Duodenal mucosa (tissue), 2 donors: Measurements from ENCODE around the gene CSRP2.

ENCODE experiments used
- H3K27ac ChIP-seq: one replicate; pipeline ENCODE4 v1.7.0; 2013; ENCODE audit warnings: low read depth, low read length
- H3K27me3 ChIP-seq, 2 donors: one replicate each; pipeline ENCODE4 v1.7.0; 2013; ENCODE audit warnings: low read length in 2 of 2, control low read depth in 1 of 2; ENCODE audit not compliant: insufficient read depth in 2 of 2, control insufficient read depth in 1 of 2
- H3K36me3 ChIP-seq, 2 donors: one replicate each; pipeline ENCODE4 v1.7.0; 2013; ENCODE audit warnings: low read length in 2 of 2, control low read depth in 1 of 2; ENCODE audit not compliant: insufficient read depth in 2 of 2, control insufficient read depth in 1 of 2
- H3K4me1 ChIP-seq, 2 donors: one replicate each; pipeline ENCODE4 v1.7.0; 2013; ENCODE audit warnings: low read length in 2 of 2, control low read depth in 1 of 2; ENCODE audit not compliant: insufficient read depth in 2 of 2, control insufficient read depth in 1 of 2
- H3K4me3 ChIP-seq, 2 donors: one replicate each; pipeline ENCODE4 v1.7.0; 2013; ENCODE audit warnings: low read length in 2 of 2, low read depth in 1 of 2
- H3K9ac ChIP-seq, 2 donors: one replicate each; pipeline ENCODE4 v1.7.0; 2013; ENCODE audit warnings: low read length in 2 of 2, low read depth in 1 of 2
- H3K9me3 ChIP-seq, 2 donors: one replicate each; pipeline ENCODE4 v1.7.0; 2013; ENCODE audit warnings: low read length in 2 of 2, control low read depth in 1 of 2; ENCODE audit not compliant: control insufficient read depth in 1 of 2

Gene CSRP2

DNA sequence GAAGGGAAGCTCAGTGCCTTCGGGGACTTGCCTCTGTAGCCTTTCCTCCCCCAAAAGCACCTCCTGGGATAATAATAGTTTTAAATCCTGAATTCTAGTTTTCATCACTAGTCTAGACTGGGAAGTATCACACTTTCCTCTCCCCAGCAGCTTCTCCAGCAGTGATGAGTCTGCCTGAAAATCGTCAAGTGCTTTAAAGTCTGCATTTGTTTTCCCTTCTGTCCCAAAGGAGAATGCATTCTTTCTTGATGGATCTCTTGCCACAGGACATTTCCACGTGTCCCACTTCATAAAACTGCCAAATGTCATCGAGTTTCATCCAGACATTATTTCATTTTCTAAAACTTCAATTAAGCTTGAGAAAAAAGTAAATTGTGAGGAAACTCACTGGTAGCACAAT lies 15.0 kb downstream of the CSRP2 start:
- H3K9me3 ChIP-seq: no peaks in the 10 kb centered on the region
- H3K9ac ChIP-seq: no peak overlapping the region
- H3K4me1 ChIP-seq: no peaks in the 10 kb centered on the region
- no peaks in the 10 kb centered on the region for H3K36me3 ChIP-seq
- H3K27ac ChIP-seq: no peak overlapping the region
- no peak overlapping the region for H3K4me3 ChIP-seq
- H3K27me3 ChIP-seq: no peaks in the 10 kb centered on the region

DNA sequence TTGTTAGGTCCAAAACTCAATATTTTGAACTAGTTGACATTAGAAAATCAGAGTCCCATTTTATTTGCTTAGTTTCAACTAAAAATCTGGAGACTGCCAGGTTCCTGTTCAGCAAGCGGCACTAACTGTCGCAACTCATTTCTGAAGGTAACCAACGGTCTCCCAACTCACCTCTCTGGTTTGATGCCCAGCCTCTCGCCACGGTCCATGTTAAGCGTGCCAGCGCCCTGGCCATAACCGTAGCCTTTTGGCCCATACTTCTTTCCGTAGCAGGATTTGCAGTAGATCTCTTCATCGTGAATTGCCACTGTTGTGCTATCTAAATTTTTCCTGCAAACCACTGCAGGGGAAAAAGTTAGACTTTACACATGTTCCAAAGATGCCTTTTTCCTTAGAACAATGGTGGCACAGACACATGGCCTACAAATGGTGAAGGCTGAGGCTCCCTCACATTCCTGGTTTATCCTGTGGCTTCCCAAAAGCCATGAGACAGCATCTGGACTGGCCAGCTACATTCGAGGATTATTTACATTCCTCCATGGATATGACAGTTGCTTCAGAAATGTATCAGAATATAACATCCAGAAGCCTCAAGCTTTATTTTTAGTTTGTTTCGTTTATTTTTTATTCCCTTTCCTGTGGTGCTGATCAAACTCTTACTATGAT lies 15.7 kb downstream of the CSRP2 start:
- Histone ChIP-seq H3K27ac (no peak overlapping the region), H3K4me3 (no peak overlapping the region), H3K9ac (no peak overlapping the region), H3K9me3 (no peaks in the 10 kb centered on the region), H3K4me1 (no peaks in the 10 kb centered on the region), H3K36me3 (no peaks in the 10 kb centered on the region), H3K27me3 (no peaks in the 10 kb centered on the region)

- H3K4me3 ChIP-seq: no peak overlapping the region
- H3K27me3 ChIP-seq: no peaks in the 10 kb centered on the region
- no peaks in the 10 kb centered on the region for H3K4me1 ChIP-seq
- H3K9ac ChIP-seq: no peak overlapping the region
- peaks cover 0 to 10% of the 10 kb centered on the region in 2 donors for H3K36me3 ChIP-seq
- peaks cover 3 to 4% of the 10 kb centered on the region in 2 donors for H3K9me3 ChIP-seq
- H3K27ac ChIP-seq: no peak overlapping the region
These were observed 18.6 kb downstream of the CSRP2 start for GRCh38 chr12:76860256-76860655.

GRCh38 chr12:76859611-76860010 lies 19.2 kb downstream of the CSRP2 start:
- H3K27me3 ChIP-seq: no peaks in the 10 kb centered on the region
- H3K36me3 ChIP-seq: peaks cover 0 to 12% of the 10 kb centered on the region in 2 donors
- H3K4me1 ChIP-seq: no peaks in the 10 kb centered on the region
- peaks cover 3 to 4% of the 10 kb centered on the region in 2 donors for H3K9me3 ChIP-seq
- no peak overlapping the region for H3K9ac ChIP-seq
- no peak overlapping the region for H3K27ac ChIP-seq
- no peak overlapping the region for H3K4me3 ChIP-seq

- H3K27me3 ChIP-seq: no peaks in the 10 kb centered on the region
- H3K27ac ChIP-seq: no peak overlapping the region
These were observed 22.7 kb downstream of the CSRP2 start for GRCh38 chr12:76856018-76856644.

GRCh38 chr12:76855271-76855670 lies 23.5 kb downstream of the CSRP2 start:
- Histone ChIP-seq H3K4me3 (no peak overlapping the region), H3K9ac (no peak overlapping the region), H3K27ac (no peak overlapping the region), H3K9me3 (peaks cover 3 to 4% of the 10 kb centered on the region in 2 donors), H3K4me1 (no peaks in the 10 kb centered on the region), H3K27me3 (no peaks in the 10 kb centered on the region), H3K36me3 (peaks cover 6 to 16% of the 10 kb centered on the region in 2 donors)

More at GRCh38 chr12:76856018-76856644, 22.7 kb downstream of the CSRP2 start:
- Histone ChIP-seq H3K4me1 (no peaks in the 10 kb centered on the region), H3K4me3 (no peak overlapping the region), H3K9me3 (peaks cover 3 to 4% of the 10 kb centered on the region in 2 donors), H3K9ac (no peak overlapping the region), H3K36me3 (peaks cover 6 to 12% of the 10 kb centered on the region in 2 donors)

- Histone ChIP-seq H3K27me3 (no peaks in the 10 kb centered on the region), H3K4me3 (no peak overlapping the region), H3K9me3 (peaks cover 3 to 4% of the 10 kb centered on the region in 2 donors), H3K9ac (no peak overlapping the region), H3K4me1 (no peaks in the 10 kb centered on the region), H3K36me3 (peaks cover 6 to 23% of the 10 kb centered on the region in 2 donors), H3K27ac (no peak overlapping the region)
These were observed 26.7 kb downstream of the CSRP2 start for GRCh38 chr12:76852106-76852505.

- Histone ChIP-seq H3K4me3 (no peak overlapping the region), H3K9me3 (no peaks in the 10 kb centered on the region), H3K4me1 (no peaks in the 10 kb centered on the region), H3K9ac (no peak overlapping the region), H3K27ac (no peak overlapping the region), H3K27me3 (no peaks in the 10 kb centered on the region), H3K36me3 (peaks cover 6 to 11% of the 10 kb centered on the region in 2 donors)
These were observed 30.7 kb downstream of the CSRP2 start for GRCh38 chr12:76848132-76848531.

DNA sequence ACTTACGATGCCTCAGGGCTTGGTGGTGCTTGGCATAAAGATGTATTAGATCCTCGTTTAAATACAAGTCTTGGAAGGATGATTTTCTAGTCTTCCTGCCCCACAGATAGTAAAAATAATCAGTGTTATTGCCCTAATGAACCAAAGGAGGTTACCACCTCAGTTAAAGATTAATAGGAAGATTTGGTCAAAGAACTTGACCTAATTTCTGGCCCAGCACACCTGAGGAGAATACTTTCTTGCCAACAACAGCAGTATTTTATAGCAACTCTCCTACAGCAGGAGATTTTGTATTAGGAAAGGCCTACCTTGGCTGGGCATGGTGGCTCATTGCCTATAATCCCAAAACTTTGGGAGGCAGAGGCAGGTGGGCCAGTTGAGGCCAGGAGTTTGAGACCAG lies 31.6 kb downstream of the CSRP2 start:
- Histone ChIP-seq H3K27ac (no peak overlapping the region), H3K36me3 (peaks cover 6 to 11% of the 10 kb centered on the region in 2 donors), H3K9ac (no peak overlapping the region), H3K4me1 (no peaks in the 10 kb centered on the region), H3K4me3 (no peak overlapping the region), H3K27me3 (no peaks in the 10 kb centered on the region), H3K9me3 (no peaks in the 10 kb centered on the region)

DNA sequence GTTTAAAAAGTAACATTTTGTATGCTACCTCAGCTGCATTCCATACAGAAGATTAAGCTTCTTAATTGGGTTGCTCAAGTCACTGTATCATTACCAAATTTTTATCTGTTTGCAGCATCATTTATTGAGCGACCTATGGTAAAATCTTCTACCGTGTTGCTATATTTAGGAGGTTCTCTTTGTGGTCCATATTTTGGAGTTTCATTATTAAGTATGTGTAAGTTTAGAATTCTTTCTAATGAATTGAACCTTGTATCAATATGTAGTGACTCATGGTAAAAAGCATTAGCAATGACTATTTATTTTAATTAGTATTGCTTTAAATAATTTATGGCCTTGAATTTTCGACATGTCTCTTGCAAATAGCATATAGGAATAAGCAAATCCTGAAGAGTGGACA lies 42.2 kb downstream of the CSRP2 start:
- H3K27ac ChIP-seq: no peak overlapping the region
- peaks cover 0 to 13% of the 10 kb centered on the region in 2 donors for H3K36me3 ChIP-seq
- H3K27me3 ChIP-seq: no peaks in the 10 kb centered on the region
- no peaks in the 10 kb centered on the region for H3K4me1 ChIP-seq
- no peak overlapping the region for H3K4me3 ChIP-seq
- H3K9me3 ChIP-seq: peaks cover 0 to 3% of the 10 kb centered on the region in 2 donors
- no peak overlapping the region for H3K9ac ChIP-seq
